Ishikawa (cell line): ENCODE measurements around the gene KCNK2.

Source experiments
- CEBPB ChIP-seq: IDR thresholded peaks from 2 replicates; pipeline ENCODE4 v1.6.1; 2012
- CREB1 ChIP-seq: IDR thresholded peaks from 2 replicates; pipeline ENCODE4 v1.6.1; 2012; ENCODE audit warnings: low read depth
- EGR1 ChIP-seq: IDR thresholded peaks from 2 replicates; pipeline ENCODE4 v1.6.1; 2012
- EP300 ChIP-seq: IDR thresholded peaks from 2 replicates; pipeline ENCODE4 v1.6.1; 2012; ENCODE audit warnings: borderline replicate concordance
- FOXM1 ChIP-seq: IDR thresholded peaks from 2 replicates; pipeline ENCODE4 v1.6.1; 2012; ENCODE audit warnings: low read depth, borderline replicate concordance
- NFIC ChIP-seq: IDR thresholded peaks from 2 replicates; pipeline ENCODE4 v1.6.1; 2012
- RAD21 ChIP-seq: IDR thresholded peaks from 2 replicates; pipeline ENCODE4 v1.6.1; 2012; ENCODE audit warnings: low read depth
- REST ChIP-seq: IDR thresholded peaks from 2 replicates; pipeline ENCODE4 v1.6.1; 2012; ENCODE audit warnings: low read depth, mild to moderate bottlenecking
- TAF1 ChIP-seq: IDR thresholded peaks from 2 replicates; pipeline ENCODE4 v1.6.1; 2012; ENCODE audit warnings: low read depth, mild to moderate bottlenecking
- TCF12 ChIP-seq: IDR thresholded peaks from 2 replicates; pipeline ENCODE4 v1.6.1; 2012; ENCODE audit warnings: low read depth
- TEAD4 ChIP-seq: IDR thresholded peaks from 2 replicates; pipeline ENCODE4 v1.6.1; 2012
- YY1 ChIP-seq: IDR thresholded peaks from 2 replicates; pipeline ENCODE4 v1.6.1; 2012; ENCODE audit warnings: low read depth
- ZBTB7A ChIP-seq: IDR thresholded peaks from 2 replicates; pipeline ENCODE4 v1.6.1; 2012; ENCODE audit warnings: low read depth
- TF ChIP-seq, protein P1 (sequence below): IDR thresholded peaks from 2 replicates; pipeline ENCODE4 v1.6.1; 2012
- TF ChIP-seq, protein P2 (sequence below): IDR thresholded peaks from 2 replicates; pipeline ENCODE4 v1.6.1; 2012

The KCNK2 gene

DNA sequence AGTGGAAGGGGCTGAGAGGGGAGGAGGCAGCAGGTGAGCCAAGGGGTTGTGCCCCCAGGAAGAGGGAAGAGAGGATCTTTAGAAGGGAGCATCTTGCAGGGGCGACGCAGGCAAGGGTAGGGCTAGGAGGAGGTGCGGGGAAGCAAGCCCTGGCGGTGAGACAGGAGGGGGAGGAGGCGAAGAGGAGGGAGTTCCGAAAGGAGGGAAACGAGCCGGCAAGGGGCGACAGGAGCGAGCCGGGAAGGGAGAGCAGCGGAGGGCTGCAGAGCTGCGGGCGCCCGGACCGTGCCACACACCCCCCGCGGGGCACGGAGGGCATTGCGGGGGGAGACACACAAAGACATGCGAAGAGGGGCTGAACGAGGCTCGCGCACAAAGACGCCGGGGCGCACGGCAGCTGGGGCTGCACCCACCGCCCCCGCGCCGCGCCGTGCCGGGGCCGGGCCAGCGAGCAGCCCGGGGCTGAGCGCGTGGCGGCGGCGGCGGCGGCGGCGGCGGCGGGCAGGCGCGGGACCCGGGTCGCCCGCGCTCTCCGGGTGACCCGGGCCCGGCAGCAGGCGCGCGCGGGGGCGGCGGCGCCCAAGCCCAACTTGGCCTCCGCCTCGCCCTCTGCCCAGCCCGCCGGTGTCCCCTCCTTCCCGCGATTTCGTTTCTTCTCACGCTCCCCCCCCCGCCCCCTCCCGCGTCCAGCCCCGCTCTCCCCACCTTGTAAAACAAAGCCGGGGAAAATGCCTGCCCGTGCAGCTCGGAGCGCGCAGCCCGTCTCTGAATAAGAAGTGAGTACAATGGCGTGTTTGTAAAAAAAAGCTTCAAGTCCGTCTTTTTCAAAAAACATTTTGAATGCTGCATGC, at the start of gene KCNK2:
Gene KCNK2, plus strand, starts transcription at position 206 of the 851 bp plus-strand sequence. CDS start 649 bp downstream, outside the sequence.
- TF ChIP-seq TCF12 (no peak), NFIC (no peak), REST (no peak), TEAD4 (no peak), RAD21 (no peak), FOXM1 (no peak), CEBPB (no peak), ZBTB7A (no peak), CREB1 (no peak), EGR1 (no peak), TAF1 (no peak), YY1 (no peak), EP300 (no peak)
- TF ChIP-seq, protein P1, sequence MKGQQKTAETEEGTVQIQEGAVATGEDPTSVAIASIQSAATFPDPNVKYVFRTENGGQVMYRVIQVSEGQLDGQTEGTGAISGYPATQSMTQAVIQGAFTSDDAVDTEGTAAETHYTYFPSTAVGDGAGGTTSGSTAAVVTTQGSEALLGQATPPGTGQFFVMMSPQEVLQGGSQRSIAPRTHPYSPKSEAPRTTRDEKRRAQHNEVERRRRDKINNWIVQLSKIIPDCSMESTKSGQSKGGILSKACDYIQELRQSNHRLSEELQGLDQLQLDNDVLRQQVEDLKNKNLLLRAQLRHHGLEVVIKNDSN, result no peak
- TF ChIP-seq, protein P2, sequence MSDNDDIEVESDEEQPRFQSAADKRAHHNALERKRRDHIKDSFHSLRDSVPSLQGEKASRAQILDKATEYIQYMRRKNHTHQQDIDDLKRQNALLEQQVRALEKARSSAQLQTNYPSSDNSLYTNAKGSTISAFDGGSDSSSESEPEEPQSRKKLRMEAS, result no peak

- TF ChIP-seq EGR1, result no peak
- no peak for TF ChIP-seq NFIC
- TF ChIP-seq REST, result no peak
- no peak for TF ChIP-seq TCF12
- TF ChIP-seq, protein P1, result no peak
- TF ChIP-seq YY1, result no peak
- TF ChIP-seq RAD21, result no peak
These were observed 49.5 kb upstream of the KCNK2 start for GRCh38 chr1:215032911-215033526.

DNA sequence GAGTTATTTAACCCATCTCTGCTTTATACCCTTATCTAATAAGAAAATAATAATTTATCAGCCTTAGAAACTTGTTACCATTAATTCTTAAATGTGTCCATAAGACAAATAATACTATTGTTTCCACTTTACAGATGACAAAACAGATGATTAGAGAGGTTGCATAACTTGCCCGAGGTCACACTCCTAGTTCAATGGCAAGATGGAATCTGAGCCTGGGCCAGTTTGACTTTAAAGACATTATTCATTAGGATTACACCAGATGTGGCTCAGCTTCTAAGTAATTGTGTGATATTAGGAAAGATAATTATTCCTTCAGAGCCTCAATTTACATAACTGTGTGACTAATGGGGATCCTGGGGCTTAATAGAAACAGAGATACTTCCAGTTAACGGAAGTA, 42.3 kb upstream of the KCNK2 start:
- no peak for TF ChIP-seq FOXM1
- TF ChIP-seq, protein P2, result no peak
- TF ChIP-seq EGR1, result no peak
- no peak for TF ChIP-seq TAF1
- TF ChIP-seq CREB1, result no peak
- TF ChIP-seq YY1, result no peak
- TF ChIP-seq, protein P1, result no peak
- no peak for TF ChIP-seq CEBPB
- TF ChIP-seq NFIC, result no peak
- no peak for TF ChIP-seq ZBTB7A
- no peak for TF ChIP-seq TEAD4

- no peak for TF ChIP-seq CEBPB
These were observed 39.1 kb upstream of the KCNK2 start for GRCh38 chr1:215043401-215043800.

DNA sequence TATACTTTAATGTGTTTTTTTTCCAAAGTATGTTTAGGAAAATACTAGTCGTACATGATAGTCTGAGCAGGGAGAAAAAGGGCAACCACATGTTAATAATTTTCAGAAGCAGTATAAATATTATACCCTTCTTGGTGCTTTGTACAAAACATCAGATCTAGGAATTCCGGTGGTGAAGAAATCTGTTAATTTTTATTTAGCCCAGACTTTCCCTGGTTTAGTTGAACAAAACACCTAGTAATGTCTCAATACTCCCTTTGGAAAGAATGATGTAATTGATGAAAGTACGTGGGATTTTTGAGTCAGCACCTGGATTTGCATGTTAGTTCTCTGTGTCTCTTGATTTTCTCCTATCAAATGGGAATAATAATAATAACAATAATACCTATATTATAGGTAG, 38.4 kb upstream of the KCNK2 start:
- TF ChIP-seq, protein P1, result no peak
- TF ChIP-seq RAD21 (no peak), EGR1 (no peak), EP300 (no peak), TCF12 (no peak), TEAD4 (no peak), REST (no peak), CEBPB (no peak), ZBTB7A (no peak), NFIC (no peak)
- TF ChIP-seq, protein P2, result no peak
